PC-9 (cell line): ENCODE results near the gene NIP7.

ENCODE experiments used
- CTCF ChIP-seq: fragments of 200-600 bp; sonication (generic); conservative IDR thresholded peaks from 2 replicates; pipeline ENCODE4 v1.6.1; 2017; ENCODE audit warnings: mixed run types, antibody characterized with exemption, mild to moderate bottlenecking, moderate library complexity
- EZH2 ChIP-seq: fragments of 200-600 bp; sonication (generic); IDR thresholded peaks from 2 replicates; pipeline ENCODE4 v1.8.0; 2017; ENCODE audit warnings: antibody characterized with exemption, low read depth

- TF ChIP-seq CTCF: no peak
- TF ChIP-seq EZH2: no peak
Observed at GRCh38 chr16:69338557-69339288, 849 bp upstream of the NIP7 start.
